GM23338 (cell line): ENCODE data around the gene ZFP36. TPM values are rescaled to one million over a fixed set of nuclear protein-coding genes. Genes with fewer than 3 reads are reported as not detected.
A peak's percentile ranks its signal among the peaks of the same experiment; 100 is the strongest.

Source experiments
- ATAC-seq: fragments of 200-7000 bp; cut with Tn5 transposase; 3 replicates; pipeline ENCODE4 v1.9.1; 2020
- DNase-seq: peaks from one replicate; pipeline ENCODE4 v3.0.0-alpha.2; 2015; ENCODE audit warnings: low spot score
- H2AFZ ChIP-seq: fragments of 200-600 bp; sonication (generic); 2 replicates; pipeline ENCODE4 v1.8.0; 2016; ENCODE audit warnings: antibody characterized with exemption, mild to moderate bottlenecking, moderate library complexity
- H3F3A ChIP-seq: fragments of 200-600 bp; sonication (generic); replicated peaks from 2 replicates; pipeline ENCODE4 v1.8.0; 2017; ENCODE audit warnings: antibody characterized with exemption, mixed run types, low read depth
- H3K27ac ChIP-seq: fragments of 200-600 bp; sonication (generic); 2 replicates; pipeline ENCODE4 v1.6.1; 2016; ENCODE audit warnings: low read depth
- H3K27me3 ChIP-seq: fragments of 200-600 bp; sonication (generic); 2 replicates; pipeline ENCODE4 v1.8.0; 2016; ENCODE audit warnings: mild to moderate bottlenecking, mixed run types, moderate library complexity; ENCODE audit not compliant: insufficient read depth
- H3K36me3 ChIP-seq: fragments of 200-600 bp; sonication (generic); 2 replicates; pipeline ENCODE4 v1.8.0; 2016; ENCODE audit warnings: mild to moderate bottlenecking; ENCODE audit not compliant: insufficient read depth
- H3K4me1 ChIP-seq: fragments of 200-600 bp; sonication (generic); 2 replicates; pipeline ENCODE4 v1.8.0; 2016; ENCODE audit warnings: mild to moderate bottlenecking, moderate library complexity; ENCODE audit not compliant: insufficient read depth
- H3K4me2 ChIP-seq: fragments of 200-600 bp; sonication (generic); 2 replicates; pipeline ENCODE4 v1.7.1; 2017; ENCODE audit warnings: mixed run types
- H3K4me3 ChIP-seq: fragments of 200-600 bp; sonication (generic); 2 replicates; pipeline ENCODE4 v1.6.1; 2016; ENCODE audit warnings: mixed run types
- H3K79me2 ChIP-seq: fragments of 200-600 bp; sonication (generic); replicated peaks from 2 replicates; pipeline ENCODE4 v1.8.0; 2017; ENCODE audit warnings: mild to moderate bottlenecking; ENCODE audit not compliant: insufficient read depth
- H3K9me2 ChIP-seq: fragments of 200-600 bp; sonication (generic); 2 replicates; pipeline ENCODE4 v1.8.0; 2017; ENCODE audit not compliant: insufficient read depth
- H4K20me1 ChIP-seq: fragments of 200-600 bp; sonication (generic); replicated peaks from 2 replicates; pipeline ENCODE4 v1.8.0; 2017; ENCODE audit warnings: mild to moderate bottlenecking; ENCODE audit not compliant: insufficient read depth
- H3K27ac Mint-ChIP-seq: 2 replicates; pipeline ENCODE4 v1.8.0; 2020; ENCODE audit warnings: inconsistent platforms, mild to moderate bottlenecking, moderate library complexity, mixed read lengths
- H3K27me3 Mint-ChIP-seq: 3 replicates; pipeline ENCODE4 v1.8.0; 2022; ENCODE audit warnings: low read depth, mild to moderate bottlenecking, moderate library complexity, mixed read lengths, inconsistent platforms; ENCODE audit not compliant: insufficient read depth, poor library complexity
- H3K36me3 Mint-ChIP-seq: 3 replicates; pipeline ENCODE4 v1.8.0; 2021; ENCODE audit warnings: low read depth, mild to moderate bottlenecking, inconsistent platforms, moderate library complexity, mixed read lengths
- H3K4me1 Mint-ChIP-seq: 3 replicates; pipeline ENCODE4 v1.8.0; 2020; ENCODE audit warnings: mild to moderate bottlenecking, inconsistent platforms, mixed read lengths
- H3K4me3 Mint-ChIP-seq: 3 replicates; pipeline ENCODE4 v1.8.0; 2021; ENCODE audit warnings: moderate library complexity, mild to moderate bottlenecking, inconsistent platforms, mixed read lengths
- H3K9me3 Mint-ChIP-seq: 3 replicates; pipeline ENCODE4 v1.8.0; 2020; ENCODE audit warnings: moderate library complexity, mild to moderate bottlenecking, inconsistent platforms, mixed read lengths
- CREB1 ChIP-seq: fragments of 250-450 bp; sonication (Bioruptor Pico); IDR thresholded peaks from 2 replicates; pipeline ENCODE4 v1.5.0; 2020; ENCODE audit warnings: low read depth, mild to moderate bottlenecking, moderate library complexity
- ETS1 ChIP-seq: IDR thresholded peaks from 2 replicates; pipeline ENCODE4 v1.6.1; 2016; ENCODE audit warnings: antibody characterized with exemption
- EZH2 ChIP-seq: fragments of 200-600 bp; sonication (generic); IDR thresholded peaks from one replicate; pipeline ENCODE4 v1.8.0; 2017; ENCODE audit warnings: antibody characterized with exemption, mild to moderate bottlenecking, low read depth; ENCODE audit not compliant: unreplicated experiment
- EZH2phosphoT487 ChIP-seq: fragments of 200-600 bp; sonication (generic); IDR thresholded peaks from one replicate; pipeline ENCODE4 v1.8.1; 2018; ENCODE audit warnings: antibody characterized with exemption; ENCODE audit not compliant: unreplicated experiment
- JUNB ChIP-seq: IDR thresholded peaks from one replicate; pipeline ENCODE4 v1.6.1; 2016; ENCODE audit warnings: antibody characterized with exemption; ENCODE audit not compliant: unreplicated experiment
- NANOG ChIP-seq: IDR thresholded peaks from 2 replicates; pipeline ENCODE4 v1.6.1; 2016; ENCODE audit warnings: antibody characterized with exemption, borderline replicate concordance
- POLR2AphosphoS5 ChIP-seq: IDR thresholded peaks from 2 replicates; pipeline ENCODE4 v1.6.1; 2016; ENCODE audit warnings: antibody characterized with exemption, low read depth
- REST ChIP-seq: IDR thresholded peaks from one replicate; pipeline ENCODE4 v1.6.1; 2018; ENCODE audit warnings: antibody characterized with exemption; ENCODE audit not compliant: unreplicated experiment
- STAT1 ChIP-seq: IDR thresholded peaks from one replicate; pipeline ENCODE4 v1.6.1; 2016; ENCODE audit warnings: antibody characterized with exemption; ENCODE audit not compliant: unreplicated experiment
- ZNF114 ChIP-seq: fragments of 250-450 bp; sonication (Bioruptor Pico); IDR thresholded peaks from 2 replicates; pipeline ENCODE4 v1.5.0; 2020; ENCODE audit warnings: mild to moderate bottlenecking, moderate library complexity
- ZNF331 ChIP-seq: fragments of 250-450 bp; sonication (Bioruptor Pico); IDR thresholded peaks from 2 replicates; pipeline ENCODE4 v1.5.0; 2020; ENCODE audit warnings: low read depth, mild to moderate bottlenecking, moderate library complexity
- polyA plus RNA-seq: library from polyadenylated mRNA; unstranded; fragments of >200 nt; fragmentation: Nextera tagmentation; extraction: Ambion mirVana; gene quantifications from 2 replicates; pipeline ENCODE4 v1.2.1, GENCODE V29; 2016
- total RNA-seq: library from RNA; depleted of rRNA; stranded (reverse); fragments of >200 nt; shearing (Covaris generic); gene quantifications from 2 replicates; pipeline ENCODE4 v1.2.3, GENCODE V29; 2014
- TF ChIP-seq, protein P1 (sequence below), 2 experiments: fragments of 200-600 bp in 1 of 2; sonication (generic) in 1 of 2; conservative IDR thresholded peaks; 2 replicates each; pipeline versions ENCODE4 v1.5.1 to v1.6.1; 2016 to 2017; ENCODE audit warnings: antibody characterized with exemption in 2 of 2, low read depth in 2 of 2, mild to moderate bottlenecking in 2 of 2, moderate library complexity in 1 of 2
- TF ChIP-seq, protein P2 (sequence below): fragments of 250-450 bp; sonication (Bioruptor Pico); IDR thresholded peaks from 2 replicates; pipeline ENCODE4 v1.5.0; 2020; ENCODE audit warnings: mild to moderate bottlenecking, moderate library complexity

ZFP36 gene
- total and polyA plus RNA-seq, 2 experiments from 2014 or later, result 9.5 to 27.5 TPM

DNA sequence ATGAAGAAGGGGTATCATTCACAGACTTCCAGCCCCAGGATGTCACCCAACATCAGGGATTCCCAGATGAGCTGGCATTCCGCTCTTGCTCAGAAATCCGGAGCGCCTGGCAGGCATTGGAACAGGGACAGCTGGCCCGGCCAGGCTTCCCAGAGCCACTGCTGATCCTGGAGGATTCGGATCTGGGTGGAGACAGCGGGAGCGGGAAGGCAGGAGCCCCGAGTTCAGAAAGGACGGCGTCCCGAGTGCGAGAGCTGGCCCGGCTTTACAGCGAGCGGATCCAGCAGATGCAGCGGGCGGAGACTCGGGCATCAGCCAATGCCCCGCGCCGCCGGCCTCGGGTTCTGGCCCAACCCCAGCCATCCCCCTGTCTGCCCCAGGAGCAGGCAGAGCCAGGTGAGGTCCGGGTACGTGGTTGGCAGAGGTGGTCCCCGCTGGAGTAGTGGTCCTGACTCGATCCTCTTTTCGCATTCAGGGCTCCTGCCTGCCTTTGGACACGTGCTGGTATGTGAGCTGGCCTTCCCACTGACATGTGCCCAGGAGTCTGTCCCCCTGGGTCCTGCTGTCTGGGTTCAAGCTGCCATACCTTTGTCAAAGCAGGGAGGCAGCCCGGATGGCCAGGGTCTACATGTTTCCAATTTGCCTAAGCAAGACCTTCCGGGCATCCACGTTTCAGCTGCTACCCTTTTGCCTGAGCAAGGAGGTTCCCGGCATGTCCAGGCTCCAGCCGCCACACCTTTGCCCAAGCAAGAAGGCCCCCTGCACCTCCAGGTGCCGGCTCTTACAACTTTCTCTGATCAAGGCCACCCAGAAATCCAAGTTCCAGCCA, 16.8 kb downstream of the ZFP36 start:
- no peak overlapping the region for H3K27ac ChIP-seq
- TF ChIP-seq JUNB (no peak), NANOG (no peak), POLR2AphosphoS5 (no peak), ZNF331 (CRISPR knock-in tag) (no peak), STAT1 (no peak), EZH2 (no peak), CREB1 (CRISPR knock-in tag) (no peak), REST (no peak), ETS1 (no peak), EZH2phosphoT487 (no peak), ZNF114 (CRISPR knock-in tag) (no peak)
- TF ChIP-seq, protein P1, sequence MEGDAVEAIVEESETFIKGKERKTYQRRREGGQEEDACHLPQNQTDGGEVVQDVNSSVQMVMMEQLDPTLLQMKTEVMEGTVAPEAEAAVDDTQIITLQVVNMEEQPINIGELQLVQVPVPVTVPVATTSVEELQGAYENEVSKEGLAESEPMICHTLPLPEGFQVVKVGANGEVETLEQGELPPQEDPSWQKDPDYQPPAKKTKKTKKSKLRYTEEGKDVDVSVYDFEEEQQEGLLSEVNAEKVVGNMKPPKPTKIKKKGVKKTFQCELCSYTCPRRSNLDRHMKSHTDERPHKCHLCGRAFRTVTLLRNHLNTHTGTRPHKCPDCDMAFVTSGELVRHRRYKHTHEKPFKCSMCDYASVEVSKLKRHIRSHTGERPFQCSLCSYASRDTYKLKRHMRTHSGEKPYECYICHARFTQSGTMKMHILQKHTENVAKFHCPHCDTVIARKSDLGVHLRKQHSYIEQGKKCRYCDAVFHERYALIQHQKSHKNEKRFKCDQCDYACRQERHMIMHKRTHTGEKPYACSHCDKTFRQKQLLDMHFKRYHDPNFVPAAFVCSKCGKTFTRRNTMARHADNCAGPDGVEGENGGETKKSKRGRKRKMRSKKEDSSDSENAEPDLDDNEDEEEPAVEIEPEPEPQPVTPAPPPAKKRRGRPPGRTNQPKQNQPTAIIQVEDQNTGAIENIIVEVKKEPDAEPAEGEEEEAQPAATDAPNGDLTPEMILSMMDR (conservative IDR thresholded peaks at IDR 0.05; ENCODE audit: low read depth in 2 of 2), result no peak
- TF ChIP-seq, protein P2, sequence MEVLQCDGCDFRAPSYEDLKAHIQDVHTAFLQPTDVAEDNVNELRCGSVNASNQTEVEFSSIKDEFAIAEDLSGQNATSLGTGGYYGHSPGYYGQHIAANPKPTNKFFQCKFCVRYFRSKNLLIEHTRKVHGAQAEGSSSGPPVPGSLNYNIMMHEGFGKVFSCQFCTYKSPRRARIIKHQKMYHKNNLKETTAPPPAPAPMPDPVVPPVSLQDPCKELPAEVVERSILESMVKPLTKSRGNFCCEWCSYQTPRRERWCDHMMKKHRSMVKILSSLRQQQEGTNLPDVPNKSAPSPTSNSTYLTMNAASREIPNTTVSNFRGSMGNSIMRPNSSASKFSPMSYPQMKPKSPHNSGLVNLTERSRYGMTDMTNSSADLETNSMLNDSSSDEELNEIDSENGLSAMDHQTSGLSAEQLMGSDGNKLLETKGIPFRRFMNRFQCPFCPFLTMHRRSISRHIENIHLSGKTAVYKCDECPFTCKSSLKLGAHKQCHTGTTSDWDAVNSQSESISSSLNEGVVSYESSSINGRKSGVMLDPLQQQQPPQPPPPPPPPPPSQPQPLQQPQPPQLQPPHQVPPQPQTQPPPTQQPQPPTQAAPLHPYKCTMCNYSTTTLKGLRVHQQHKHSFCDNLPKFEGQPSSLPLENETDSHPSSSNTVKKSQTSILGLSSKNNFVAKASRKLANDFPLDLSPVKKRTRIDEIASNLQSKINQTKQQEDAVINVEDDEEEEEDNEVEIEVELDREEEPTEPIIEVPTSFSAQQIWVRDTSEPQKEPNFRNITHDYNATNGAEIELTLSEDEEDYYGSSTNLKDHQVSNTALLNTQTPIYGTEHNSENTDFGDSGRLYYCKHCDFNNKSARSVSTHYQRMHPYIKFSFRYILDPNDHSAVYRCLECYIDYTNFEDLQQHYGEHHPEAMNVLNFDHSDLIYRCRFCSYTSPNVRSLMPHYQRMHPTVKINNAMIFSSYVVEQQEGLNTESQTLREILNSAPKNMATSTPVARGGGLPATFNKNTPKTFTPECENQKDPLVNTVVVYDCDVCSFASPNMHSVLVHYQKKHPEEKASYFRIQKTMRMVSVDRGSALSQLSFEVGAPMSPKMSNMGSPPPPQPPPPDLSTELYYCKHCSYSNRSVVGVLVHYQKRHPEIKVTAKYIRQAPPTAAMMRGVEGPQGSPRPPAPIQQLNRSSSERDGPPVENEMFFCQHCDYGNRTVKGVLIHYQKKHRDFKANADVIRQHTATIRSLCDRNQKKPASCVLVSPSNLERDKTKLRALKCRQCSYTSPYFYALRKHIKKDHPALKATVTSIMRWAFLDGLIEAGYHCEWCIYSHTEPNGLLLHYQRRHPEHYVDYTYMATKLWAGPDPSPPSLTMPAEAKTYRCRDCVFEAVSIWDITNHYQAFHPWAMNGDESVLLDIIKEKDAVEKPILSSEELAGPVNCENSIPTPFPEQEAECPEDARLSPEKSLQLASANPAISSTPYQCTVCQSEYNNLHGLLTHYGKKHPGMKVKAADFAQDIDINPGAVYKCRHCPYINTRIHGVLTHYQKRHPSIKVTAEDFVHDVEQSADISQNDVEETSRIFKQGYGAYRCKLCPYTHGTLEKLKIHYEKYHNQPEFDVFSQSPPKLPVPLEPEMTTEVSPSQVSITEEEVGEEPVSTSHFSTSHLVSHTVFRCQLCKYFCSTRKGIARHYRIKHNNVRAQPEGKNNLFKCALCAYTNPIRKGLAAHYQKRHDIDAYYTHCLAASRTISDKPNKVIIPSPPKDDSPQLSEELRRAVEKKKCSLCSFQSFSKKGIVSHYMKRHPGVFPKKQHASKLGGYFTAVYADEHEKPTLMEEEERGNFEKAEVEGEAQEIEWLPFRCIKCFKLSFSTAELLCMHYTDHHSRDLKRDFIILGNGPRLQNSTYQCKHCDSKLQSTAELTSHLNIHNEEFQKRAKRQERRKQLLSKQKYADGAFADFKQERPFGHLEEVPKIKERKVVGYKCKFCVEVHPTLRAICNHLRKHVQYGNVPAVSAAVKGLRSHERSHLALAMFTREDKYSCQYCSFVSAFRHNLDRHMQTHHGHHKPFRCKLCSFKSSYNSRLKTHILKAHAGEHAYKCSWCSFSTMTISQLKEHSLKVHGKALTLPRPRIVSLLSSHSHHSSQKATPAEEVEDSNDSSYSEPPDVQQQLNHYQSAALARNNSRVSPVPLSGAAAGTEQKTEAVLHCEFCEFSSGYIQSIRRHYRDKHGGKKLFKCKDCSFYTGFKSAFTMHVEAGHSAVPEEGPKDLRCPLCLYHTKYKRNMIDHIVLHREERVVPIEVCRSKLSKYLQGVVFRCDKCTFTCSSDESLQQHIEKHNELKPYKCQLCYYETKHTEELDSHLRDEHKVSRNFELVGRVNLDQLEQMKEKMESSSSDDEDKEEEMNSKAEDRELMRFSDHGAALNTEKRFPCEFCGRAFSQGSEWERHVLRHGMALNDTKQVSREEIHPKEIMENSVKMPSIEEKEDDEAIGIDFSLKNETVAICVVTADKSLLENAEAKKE (CRISPR knock-in tag), result no peak
- Mint-ChIP-seq H3K9me3 (no peaks in the 10 kb centered on the region; the same call in 2 of the 3 replicates), H3K27me3 (peaks cover 17% of the 10 kb centered on the region), H3K4me1 (peaks cover 17% of the 10 kb centered on the region), H3K4me3 (peak overlapping the region; percentile 14; the same call in 1 of the 3 replicates), H3K27ac (no peak overlapping the region), H3K36me3 (peaks cover 65% of the 10 kb centered on the region)
- H3K79me2 ChIP-seq, result no peaks in the 10 kb centered on the region
- H3K4me1 ChIP-seq, result peaks cover 11% of the 10 kb centered on the region; the same call in 1 of the 2 replicates
- H4K20me1 ChIP-seq, result no peaks in the 10 kb centered on the region; the same call in 1 of the 2 replicates
- H3K27me3 ChIP-seq, result no peaks in the 10 kb centered on the region
- H3K4me3 ChIP-seq, result no peak overlapping the region
- DNase-seq (no peak), ATAC-seq (no peak)
- peaks cover 7% of the 10 kb centered on the region; the same call in 1 of the 2 replicates for H3K36me3 ChIP-seq
- H3K9me2 ChIP-seq, result no peaks in the 10 kb centered on the region
- H2AFZ ChIP-seq, result no peak overlapping the region
- no peak overlapping the region for H3K4me2 ChIP-seq
- H3F3A ChIP-seq, result peaks cover 13% of the 10 kb centered on the region
